ENCODE data around the gene GLI2.

DNA sequence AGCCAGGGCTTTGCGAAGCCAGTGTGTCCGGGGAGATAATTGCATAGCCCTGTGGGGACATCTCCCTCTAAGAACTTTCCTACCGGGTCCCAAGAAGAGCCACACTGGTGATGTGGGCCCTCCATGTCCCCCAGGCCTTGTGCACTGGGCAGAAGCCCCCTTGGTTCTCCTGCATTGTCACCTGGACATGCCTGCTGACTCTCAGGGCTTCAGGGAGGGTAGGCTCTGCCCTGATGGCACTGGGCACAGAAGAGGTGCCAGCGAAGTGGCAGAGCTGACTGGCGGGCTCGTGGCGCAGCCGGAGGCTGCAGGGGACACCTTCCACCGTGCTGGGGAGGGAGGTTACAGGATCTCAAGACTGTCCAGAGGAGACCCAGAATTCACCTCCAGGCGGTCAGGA lies 28.3 kb downstream of the GLI2 start:
- TF ChIP-seq POLR2AphosphoS5 (IDR thresholded peaks at IDR 0.05; ENCODE audit: borderline replicate concordance, low read depth, low read length) (no peak), EZH2 (IDR thresholded peaks at IDR 0.05) (no peak)
